ENCODE measurements around the gene SEPTIN8.

SEPTIN8 gene

DNA sequence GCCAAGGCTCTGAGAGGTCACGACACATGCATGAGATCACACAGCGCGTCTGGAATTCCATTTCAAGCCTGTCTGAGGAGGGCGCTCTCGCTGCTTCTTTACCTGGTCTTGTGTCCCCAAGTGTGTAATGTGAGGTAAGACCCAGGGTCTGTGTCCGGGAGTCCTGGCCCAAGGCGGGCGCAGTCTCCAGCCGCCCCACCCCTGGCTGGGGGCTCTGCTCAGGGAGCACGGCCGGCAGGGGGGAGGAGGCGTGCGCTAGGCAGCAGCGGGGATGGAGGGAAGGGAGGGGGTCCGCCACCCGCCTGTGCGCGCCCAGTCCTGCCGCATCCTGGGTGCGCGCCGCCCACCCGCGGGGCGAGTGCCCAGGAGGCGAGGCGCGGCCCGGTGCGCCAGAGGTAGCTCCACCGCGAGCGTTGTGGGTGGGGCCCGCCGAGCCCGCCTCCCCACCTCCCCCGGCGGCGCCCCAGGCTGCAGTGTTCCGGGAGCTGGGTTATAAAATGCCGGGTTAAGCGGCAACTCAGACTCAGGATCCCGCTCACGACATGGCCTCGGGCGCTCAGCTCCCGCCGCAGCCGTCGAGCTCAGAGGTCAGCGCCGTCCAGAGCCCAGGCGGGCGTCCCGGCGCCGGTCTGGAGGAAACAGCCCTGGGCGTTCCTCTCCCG, 30.0 kb downstream of the SEPTIN8 start, which contains the start of gene CCNI2:
CCNI2 (plus strand) TSS at position 473 of the 662 bp plus-strand sequence; CDS start at position 543, 70 bp downstream.
- DNase-seq, result no peak

DNA sequence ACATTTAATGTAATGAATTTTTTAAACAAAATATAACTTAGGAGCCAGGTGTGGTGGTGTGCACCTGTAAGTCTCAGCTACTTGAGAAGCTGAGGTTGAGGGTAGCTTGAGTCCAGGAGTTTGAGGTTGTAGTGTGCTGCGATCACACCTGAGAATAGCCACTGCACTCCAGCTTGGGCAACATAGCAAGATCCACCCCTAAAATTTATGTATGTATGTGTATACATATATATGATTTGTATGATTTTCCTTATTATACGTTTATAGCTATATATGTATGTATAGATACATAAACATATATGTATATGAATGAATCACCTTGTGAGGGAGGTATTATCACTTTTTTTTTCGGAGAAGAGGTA, 30.5 kb downstream of the SEPTIN8 start:
- no peak for DNase-seq

DNA sequence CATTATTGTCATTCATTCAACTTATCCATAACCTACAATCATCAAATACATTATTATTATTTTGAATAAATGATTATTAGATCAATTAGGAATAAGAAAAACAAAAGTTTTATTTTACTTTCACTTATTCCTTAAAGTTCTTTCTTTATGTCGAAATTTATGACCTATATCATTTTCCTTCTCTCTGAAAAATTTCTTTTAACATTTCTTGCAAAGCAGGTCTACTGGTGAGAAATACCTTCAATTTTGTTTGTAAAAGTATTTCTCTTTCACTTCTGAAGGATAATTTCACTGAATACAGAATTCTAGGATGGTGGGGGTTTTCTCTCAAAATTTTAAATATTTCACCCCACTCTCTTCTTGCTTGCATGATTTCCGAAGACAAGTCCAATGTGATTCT, 32.4 kb downstream of the SEPTIN8 start:
- no peak for DNase-seq

DNA sequence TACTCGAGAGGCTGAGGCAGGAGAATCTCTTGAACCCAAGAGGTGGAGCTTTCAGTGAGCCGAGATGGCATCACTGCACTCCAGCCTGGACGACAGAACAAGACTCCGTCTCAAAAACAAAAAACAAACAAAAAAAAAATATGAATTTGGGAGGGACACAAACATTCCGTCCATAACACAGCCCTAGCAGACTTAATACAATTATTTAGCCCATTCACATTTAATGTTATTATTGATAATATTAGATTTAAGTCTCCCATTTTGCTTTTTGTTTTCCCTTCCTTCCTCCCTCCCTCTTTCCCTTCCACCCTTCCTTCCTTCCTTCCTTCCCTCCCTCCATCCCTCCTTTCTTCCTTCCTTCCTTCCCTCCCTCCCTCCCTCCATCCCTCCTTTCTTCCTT, 34.4 kb downstream of the SEPTIN8 start:
- DNase-seq, result no peak

DNA sequence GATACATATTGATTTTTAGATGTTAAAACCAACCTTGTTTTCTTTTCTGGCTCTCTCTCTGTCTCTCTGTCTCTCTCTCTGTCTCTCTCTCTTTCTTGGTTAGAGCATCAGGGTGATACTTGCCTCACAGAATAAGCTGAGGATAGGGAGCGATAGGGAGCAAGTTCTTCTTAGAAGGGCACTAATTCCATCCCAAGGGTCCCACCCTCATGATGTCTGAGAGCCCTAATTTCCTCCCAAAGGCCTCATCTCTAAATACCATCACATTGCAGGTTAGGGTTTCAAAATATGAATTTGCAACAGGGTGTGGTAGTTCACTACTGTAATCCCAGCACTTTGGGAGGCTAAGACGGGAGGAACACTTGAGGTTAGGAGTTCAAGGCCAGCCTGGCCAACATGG, 34.9 kb downstream of the SEPTIN8 start:
- DNase-seq, result no peak

DNA sequence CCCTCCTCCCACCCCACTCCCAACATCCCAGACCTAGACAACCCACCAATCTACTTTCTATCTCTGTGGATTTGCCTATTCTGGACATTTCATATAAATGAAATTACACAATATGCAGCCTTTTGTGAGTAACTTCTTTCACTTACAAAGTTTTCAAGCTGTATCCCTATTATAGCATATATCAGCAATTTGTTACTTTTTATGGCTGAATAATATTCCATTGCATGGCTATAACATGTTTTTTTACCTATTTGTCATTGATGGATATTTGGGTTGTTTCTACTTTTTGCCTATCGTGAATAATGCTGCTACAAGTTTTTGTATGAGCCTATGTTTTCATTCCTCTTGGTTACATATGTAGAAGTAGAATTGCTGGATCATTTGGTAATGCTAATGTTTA, 37.8 kb downstream of the SEPTIN8 start:
- no peak for DNase-seq

DNA sequence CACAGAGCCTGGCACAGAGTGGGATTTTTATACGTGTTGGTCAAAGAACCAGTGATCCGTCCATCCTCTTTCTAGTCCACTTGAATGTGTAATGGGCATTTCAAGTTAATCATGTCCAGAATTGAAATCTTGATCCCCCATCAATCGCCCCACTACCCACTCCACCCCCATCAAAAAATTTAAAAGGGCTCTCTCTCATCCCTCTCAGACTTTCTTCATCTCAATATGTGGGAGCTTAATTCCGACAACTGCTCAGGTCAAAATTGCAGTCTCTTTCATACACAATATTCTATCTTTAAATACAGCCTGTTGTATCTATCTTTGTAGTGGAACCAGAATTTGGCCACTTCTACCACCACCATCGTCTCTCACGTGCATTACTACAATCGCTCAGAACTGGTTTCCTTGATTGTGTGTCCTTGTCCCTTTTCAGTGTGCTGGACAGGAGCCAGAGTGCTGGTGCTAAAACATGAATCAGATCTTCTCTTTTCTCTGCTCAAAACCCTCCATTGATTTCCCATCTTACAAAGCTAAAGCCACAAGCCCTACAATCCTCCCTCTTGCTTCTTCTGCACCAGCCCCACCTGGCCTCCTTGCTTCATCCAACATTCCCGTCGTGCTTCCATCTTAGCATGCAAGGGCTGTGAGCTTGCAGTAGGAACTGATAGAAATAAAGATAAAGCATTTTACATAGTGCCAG, 38.9 kb downstream of the SEPTIN8 start:
- no peak for DNase-seq

DNA sequence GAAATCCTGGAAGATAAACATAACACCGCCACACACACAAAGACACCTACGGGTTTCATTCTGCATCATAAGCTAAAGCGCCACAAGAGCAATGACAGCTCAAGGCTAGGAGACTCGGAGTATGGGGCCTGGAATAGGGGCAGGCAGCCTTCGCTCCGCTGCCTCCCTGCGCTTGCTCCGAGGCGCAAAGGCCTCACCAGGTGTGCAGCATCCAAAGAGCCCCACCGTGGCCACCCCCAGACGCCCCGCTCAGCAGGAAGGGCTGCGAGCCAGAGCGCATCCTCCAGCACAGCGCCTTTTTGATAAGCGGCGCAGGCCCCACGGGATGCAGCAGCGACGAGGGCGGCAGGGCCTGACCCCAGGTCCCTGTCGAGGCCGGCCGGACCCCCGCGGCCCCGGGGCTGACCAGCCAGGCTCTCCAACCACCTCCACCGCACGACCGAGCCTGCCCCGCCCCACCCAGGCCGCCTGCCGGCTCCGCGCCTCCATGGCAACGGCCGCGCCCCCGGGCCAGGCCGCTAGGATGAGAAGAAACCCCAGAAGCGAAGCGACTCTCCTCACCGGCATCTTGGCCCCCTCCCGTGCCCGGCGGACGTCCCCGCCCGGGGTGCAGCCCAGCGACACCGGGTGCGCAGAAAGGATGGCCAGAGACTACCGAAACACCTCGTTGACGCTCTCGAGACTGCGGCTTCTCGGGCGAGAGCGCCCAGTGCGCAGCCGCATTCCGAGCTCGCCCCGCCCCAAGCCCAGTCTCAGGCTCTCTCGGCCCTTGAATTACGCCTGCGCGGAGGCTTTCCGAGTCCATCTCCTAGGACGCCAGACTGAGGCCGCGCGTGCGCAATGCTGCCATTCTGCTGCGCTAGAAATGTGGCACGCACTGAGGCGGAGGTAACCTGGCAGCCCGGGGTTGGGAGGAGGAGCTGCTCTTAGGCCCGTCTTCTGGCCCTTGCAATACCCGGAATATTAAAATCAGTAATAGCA, 39.9 kb downstream of the SEPTIN8 start, which contains the start of gene KIF3A:
KIF3A (minus strand) TSS at position 694 of the 981 bp plus-strand sequence; CDS start at position 567, 127 bp downstream.
- peak; percentile 99 for DNase-seq

DNA sequence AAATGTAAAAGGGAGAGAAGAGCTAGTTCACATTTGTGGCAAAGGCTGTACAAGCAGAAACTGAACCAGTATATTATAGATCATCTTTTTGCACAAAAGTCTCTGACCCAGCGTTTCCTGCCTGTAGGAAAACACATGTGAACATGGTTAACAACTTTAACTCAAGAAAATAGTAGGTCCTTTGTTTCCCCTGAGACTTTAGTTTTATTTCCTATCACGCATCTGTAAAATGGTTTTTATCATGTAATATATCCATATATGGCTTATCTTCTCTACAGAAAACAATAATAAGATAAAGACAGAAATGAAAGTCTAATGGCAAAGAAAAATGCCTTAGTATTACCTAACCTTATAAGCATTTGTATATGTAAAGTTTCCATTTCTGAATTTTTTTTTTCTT, 42.4 kb downstream of the SEPTIN8 start:
- no peak for DNase-seq

DNA sequence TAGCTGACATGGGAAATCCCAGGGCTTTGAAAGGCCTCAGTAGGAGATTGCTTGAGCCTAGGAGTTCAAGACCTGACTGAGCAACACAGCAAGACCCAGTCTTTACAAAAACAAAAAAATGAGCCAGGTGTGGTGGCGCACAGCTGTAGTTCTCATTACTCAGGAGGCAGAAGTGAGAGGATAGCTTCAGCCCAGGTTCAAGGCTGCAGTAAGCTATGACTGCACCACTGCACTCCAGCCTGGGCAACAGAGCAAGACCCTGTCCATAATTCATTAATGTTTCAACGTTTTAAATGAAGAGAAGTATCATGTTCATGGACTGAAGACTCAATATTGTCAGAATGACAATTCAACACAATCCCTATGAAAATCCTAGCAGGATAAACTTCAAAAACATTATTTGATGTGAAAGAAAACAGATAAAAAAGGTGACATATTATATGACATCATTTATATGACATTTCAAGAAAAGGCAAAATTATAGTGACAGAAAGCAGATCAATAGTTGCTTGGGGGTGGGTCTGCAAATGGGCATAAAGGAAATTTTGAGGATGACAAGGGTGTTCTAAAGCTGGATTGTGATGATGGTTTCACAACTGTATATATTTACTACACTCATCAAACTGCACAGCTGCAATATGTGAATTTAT, 43.4 kb downstream of the SEPTIN8 start:
- DNase-seq, result no peak

DNA sequence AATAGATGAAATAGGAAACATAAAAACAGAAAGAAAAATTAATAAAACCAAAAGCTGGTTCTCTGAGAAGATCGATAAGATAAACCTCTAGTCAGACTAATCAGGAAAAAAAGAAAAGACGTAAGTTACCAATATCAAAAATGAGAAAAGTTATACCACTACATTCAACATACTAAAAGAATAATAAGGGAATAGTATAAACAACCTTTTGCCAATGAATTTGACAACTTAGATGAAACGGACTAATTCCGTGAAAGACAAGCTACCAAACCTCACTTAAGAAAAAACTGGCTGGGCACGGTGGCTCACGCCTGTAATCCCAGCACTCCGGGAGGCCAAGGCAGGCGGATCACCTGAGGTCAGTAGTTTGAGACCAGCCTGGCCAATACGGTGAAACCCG, 47.1 kb downstream of the SEPTIN8 start:
- no peak for DNase-seq

DNA sequence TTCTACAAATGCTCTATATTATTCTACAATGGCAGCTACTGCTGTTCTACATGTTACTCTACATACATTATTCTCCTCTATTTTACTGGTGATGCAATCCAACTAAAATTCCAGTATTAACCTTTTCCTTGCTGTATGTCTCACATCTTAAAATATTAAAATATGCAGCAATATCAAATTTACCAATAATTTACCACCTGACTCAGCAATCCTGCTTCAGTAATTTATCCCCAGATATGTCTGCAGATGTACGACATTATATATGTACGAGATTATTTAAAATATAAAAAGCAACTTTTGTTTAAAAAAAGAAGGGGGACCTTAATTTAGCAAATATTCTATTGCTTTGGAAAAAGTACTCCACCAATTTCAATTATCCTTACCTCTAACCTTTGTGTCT, 51.3 kb downstream of the SEPTIN8 start:
- no peak for DNase-seq

DNA sequence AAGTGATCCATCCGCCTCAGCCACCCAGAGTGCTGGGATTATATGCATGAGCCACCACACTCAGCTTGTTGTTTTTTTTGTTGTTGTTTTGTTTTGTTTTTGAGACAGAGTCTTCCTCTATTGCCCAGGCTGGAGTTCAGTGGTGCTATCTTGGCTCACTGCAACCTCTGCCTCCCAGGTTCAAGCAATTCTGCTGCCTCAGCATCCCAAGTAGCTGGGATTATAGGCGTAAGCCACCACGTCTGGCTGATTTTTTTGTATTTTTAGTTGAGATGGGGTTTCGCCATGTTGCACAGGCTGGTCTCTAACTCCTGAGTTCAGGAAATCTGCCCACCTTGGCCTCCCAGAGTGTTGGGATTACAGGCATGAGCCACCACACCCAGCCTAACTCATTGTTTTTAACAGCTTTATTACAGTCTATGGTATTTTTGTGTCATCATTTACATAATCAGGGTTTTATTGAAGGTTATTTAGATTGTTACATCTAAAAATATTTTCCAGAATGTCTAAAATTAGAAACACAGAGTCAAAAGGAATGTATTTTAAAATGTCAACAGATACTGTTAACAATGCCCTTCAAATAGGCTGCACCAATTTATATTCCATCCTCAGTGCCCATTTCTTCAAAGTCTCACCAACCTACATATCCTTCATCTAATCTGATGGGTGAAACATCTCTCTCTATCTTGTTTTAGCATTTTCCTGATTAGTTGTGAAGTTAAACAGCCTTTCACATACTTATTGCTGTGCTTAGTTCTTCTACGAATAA, 58.3 kb downstream of the SEPTIN8 start:
- no peak for DNase-seq

DNA sequence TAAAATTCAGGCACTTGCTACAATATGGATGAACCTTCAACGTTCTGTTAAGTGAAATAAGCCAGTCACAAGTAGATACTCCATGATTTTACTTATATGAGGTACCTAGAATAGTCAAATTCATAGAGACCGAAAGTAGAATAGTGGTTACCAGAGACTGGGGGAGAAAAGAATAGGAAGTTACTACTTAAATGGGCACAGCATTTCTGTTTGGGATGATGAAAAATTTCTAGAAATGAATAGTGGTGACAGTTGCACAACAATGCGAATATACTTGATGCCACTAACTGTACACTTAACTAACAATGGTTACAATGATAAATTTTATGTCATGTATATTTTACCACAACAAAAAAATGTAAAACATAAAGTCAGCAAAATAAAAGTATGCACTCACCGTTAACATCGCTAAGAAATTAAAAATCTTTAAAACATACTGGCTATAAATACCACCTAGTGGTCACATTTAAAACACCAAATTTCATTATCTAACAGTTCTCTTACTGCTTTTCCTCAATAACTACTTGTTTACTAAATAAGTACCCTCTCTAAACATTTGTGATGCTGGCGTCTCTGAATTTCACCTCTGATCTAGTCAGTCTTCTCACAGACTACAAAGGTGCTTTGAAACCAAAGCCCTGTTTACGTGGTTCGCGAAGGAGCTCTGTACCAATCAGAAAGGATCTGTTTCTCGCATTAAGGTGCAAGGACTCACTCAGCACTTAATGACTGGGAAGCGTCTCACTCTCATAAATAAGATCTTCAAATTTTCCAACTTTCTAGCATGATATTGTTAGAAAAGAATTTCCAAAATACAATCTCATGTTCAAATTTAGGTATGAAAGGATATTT, 62.4 kb downstream of the SEPTIN8 start:
- no peak for DNase-seq

DNA sequence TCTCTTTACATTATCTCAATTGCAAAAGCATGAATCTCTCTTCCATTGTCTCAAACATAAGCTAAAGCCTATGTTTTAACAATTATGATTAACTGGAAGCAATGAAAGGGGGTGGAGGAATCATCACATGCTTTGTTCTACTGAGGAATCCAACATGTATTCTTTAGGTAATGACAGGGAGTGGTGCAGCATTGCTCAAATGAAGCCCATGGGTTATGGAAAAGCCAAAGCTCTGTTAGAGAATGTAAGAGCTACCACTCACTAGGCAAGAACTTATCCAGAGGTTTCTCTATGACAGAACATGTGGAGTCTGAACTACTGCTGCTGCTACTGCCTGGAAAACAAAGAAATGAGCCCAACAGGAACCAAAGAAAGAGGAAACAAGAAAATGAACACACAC, 68.4 kb downstream of the SEPTIN8 start:
- no peak for DNase-seq

DNA sequence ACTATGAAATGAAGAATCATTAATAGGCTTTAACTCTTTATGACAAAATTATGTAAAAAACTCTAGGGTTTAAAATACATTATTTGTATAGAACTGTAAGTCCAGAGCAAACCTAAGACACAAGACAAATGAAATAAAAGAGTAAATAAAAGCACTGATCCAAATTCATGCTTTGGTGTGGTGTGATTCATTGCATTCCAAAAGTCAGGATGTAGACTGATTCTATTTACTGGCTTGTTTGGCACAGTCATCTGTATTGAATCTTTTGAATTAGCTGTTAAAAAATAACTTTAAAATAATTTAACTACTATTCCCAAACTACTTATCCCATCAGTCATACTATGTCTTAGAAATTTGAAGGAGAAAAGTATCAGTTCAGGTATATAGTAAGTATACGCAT, 72.2 kb downstream of the SEPTIN8 start:
- DNase-seq, result no peak
